ENCODE data around the gene PKIG. TPM values are rescaled to one million over a fixed set of nuclear protein-coding genes. Genes with fewer than 3 reads are reported as not detected.

PKIG gene
- polyA plus RNA-seq (2013): 48.5 TPM

GRCh38 chr20:44582311-44583025 lies at the start of gene PKIG:
Gene PKIG (plus strand): TSS chr20:44582579. CDS start chr20:44614557, 31,978 bp downstream.
- POLR2A ChIA-PET: no interaction called here

GRCh38 chr20:44532981-44533331 lies 49.4 kb upstream of the PKIG start:
- ChIA-PET POLR2A (interaction anchor here (1.0 kb wide), 1 partner anchor 10 kb away, joined by 3 read pairs; no protein-coding TSS in a partner anchor), CTCF (interaction anchor here (1.0 to 3.8 kb wide), 3 partner anchors 10 to 77 kb away, joined by 3 to 14 read pairs (median 4); no protein-coding TSS in a partner anchor)
- H3K36me3 ChIP-seq (ENCODE audit: control insufficient read depth in 4 of 4, insufficient read depth in 4 of 4, low read length in 3 of 4): no peaks in the 10 kb centered on the region
- 60% methylated on average over 2 of the region's 2 CpGs for WGBS (ENCODE audit: insufficient coverage)
- no peaks in the 10 kb centered on the region for H3K9me3 ChIP-seq (ENCODE audit: control extremely low read depth in 1 of 5, control insufficient read depth in 4 of 5, insufficient read depth in 2 of 5, low read depth in 1 of 5, low read length in 4 of 5)
- peak overlapping the region in 5 of 7 experiments; percentile 19 to 89 (median 76) for H3K4me3 ChIP-seq (ENCODE audit: control insufficient read depth in 1 of 7, extremely low read depth in 1 of 7, insufficient read depth in 4 of 7, low read depth in 2 of 7, low read length in 6 of 7)
- H3K27ac ChIP-seq (ENCODE audit: insufficient read depth in 1 of 2, low read depth in 1 of 2, low read length in 2 of 2, poor library complexity in 1 of 2, severe bottlenecking in 2 of 2): peak overlapping the region in 1 of 2 experiments; percentile 81
- peak in 2 of 3 donors; percentile 61 to 78 for DNase-seq
- peaks cover 0 to 38% (median 23%) of the 10 kb centered on the region in 4 experiments for H3K4me1 ChIP-seq (ENCODE audit: control extremely low read depth in 1 of 4, control insufficient read depth in 4 of 4, insufficient read depth in 4 of 4, low read length in 3 of 4)
- no peaks in the 10 kb centered on the region for H3K27me3 ChIP-seq (replicated peaks in 2 of 5; ENCODE audit: control insufficient read depth in 4 of 5, insufficient read depth in 5 of 5, low read length in 4 of 5)

More at GRCh38 chr20:44582311-44583025, at the start of gene PKIG:
- CTCF ChIA-PET: interaction anchor here (0.7 to 1.8 kb wide), 7 partner anchors 12 to 31 kb away, joined by 3 to 7 read pairs (median 5); no protein-coding TSS in a partner anchor
- Histone ChIP-seq H3K4me3 (ENCODE audit: control insufficient read depth in 1 of 7, extremely low read depth in 1 of 7, insufficient read depth in 4 of 7, low read depth in 2 of 7, low read length in 6 of 7) (peak within 1 kb of the TSS in 1 of 7 experiments; percentile 7), H3K4me1 (ENCODE audit: control extremely low read depth in 1 of 4, control insufficient read depth in 4 of 4, insufficient read depth in 4 of 4, low read length in 3 of 4) (peaks cover 15 to 39% (median 29%) of the 10 kb centered on the region in 4 experiments), H3K27ac (ENCODE audit: insufficient read depth in 1 of 2, low read depth in 1 of 2, low read length in 2 of 2, poor library complexity in 1 of 2, severe bottlenecking in 2 of 2) (peak within 1 kb of the TSS in 1 of 2 experiments; percentile 16), H3K36me3 (ENCODE audit: control insufficient read depth in 4 of 4, insufficient read depth in 4 of 4, low read length in 3 of 4) (no peaks in the 10 kb centered on the region), H3K9me3 (ENCODE audit: control extremely low read depth in 1 of 5, control insufficient read depth in 4 of 5, insufficient read depth in 2 of 5, low read depth in 1 of 5, low read length in 4 of 5) (no peaks in the 10 kb centered on the region), H3K27me3 (replicated peaks in 2 of 5; ENCODE audit: control insufficient read depth in 4 of 5, insufficient read depth in 5 of 5, low read length in 4 of 5) (no peaks in the 10 kb centered on the region)
- WGBS (ENCODE audit: insufficient coverage): 79% methylated on average over 3 of the region's 6 CpGs
- DNase-seq: peak in 1 of 3 donors; percentile 25

DNA sequence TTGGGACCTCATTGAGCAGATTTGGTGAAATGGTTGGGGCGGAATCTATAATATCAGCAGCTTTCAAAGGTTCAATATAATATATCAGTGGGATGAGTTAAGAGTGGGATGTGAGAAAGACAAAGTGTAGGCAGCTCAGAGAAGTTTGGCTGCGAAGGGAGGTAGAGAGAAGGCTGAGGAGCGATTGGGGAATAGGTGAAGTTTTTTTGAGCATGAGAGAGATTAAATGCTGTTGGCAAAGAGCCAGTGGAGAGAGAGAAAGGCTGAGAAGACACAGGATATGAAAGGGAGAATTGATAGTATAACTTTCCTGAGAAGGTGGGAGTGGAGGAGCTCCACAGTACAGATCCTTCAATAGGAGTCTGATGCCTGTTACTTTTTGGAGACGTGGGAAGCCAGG lies 48.5 kb upstream of the PKIG start:
- no peaks in the 10 kb centered on the region for H3K27me3 ChIP-seq (replicated peaks in 2 of 5; ENCODE audit: control insufficient read depth in 4 of 5, insufficient read depth in 5 of 5, low read length in 4 of 5)
- H3K4me1 ChIP-seq (ENCODE audit: control extremely low read depth in 1 of 4, control insufficient read depth in 4 of 4, insufficient read depth in 4 of 4, low read length in 3 of 4): peaks cover 0 to 38% (median 23%) of the 10 kb centered on the region in 4 experiments
- H3K36me3 ChIP-seq (ENCODE audit: control insufficient read depth in 4 of 4, insufficient read depth in 4 of 4, low read length in 3 of 4): no peaks in the 10 kb centered on the region
- 83% methylated on average over 4 of the region's 4 CpGs for WGBS (ENCODE audit: insufficient coverage)
- DNase-seq: peak in 2 of 3 donors; percentile 30 to 39
- no peaks in the 10 kb centered on the region for H3K9me3 ChIP-seq (ENCODE audit: control extremely low read depth in 1 of 5, control insufficient read depth in 4 of 5, insufficient read depth in 2 of 5, low read depth in 1 of 5, low read length in 4 of 5)
- POLR2A ChIA-PET: interaction anchor here (0.8 to 1.2 kb wide), 3 partner anchors 9 to 13 kb away, joined by 3 to 5 read pairs (median 5); no protein-coding TSS in a partner anchor
- H3K4me3 ChIP-seq (ENCODE audit: control insufficient read depth in 1 of 7, extremely low read depth in 1 of 7, insufficient read depth in 4 of 7, low read depth in 2 of 7, low read length in 6 of 7): no peak overlapping the region
- H3K27ac ChIP-seq (ENCODE audit: insufficient read depth in 1 of 2, low read depth in 1 of 2, low read length in 2 of 2, poor library complexity in 1 of 2, severe bottlenecking in 2 of 2): no peak overlapping the region
- CTCF ChIA-PET: interaction anchor here (0.9 to 3.8 kb wide), 4 partner anchors 13 to 76 kb away, joined by 3 to 14 read pairs (median 4); no protein-coding TSS in a partner anchor

DNA sequence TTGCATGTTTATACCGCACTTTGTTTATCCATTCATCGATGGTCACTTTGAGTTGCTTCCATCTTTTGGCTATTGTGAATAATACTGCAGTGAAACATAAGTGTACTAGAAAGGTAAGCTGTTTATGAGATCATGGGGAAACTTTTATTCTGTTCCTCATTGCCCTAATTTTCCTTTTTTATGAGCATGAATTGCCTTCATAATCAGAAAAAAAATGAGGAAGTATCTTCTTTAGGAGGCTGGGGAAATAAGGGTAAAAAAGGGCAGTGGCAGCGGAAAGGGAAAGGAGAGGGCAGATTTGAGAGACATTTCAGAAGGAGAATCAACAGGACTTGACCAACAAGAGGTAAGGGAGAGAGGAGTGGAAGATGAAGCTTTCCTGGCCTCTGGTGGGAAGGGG lies 46.2 kb upstream of the PKIG start:
- DNase-seq: peak in 1 of 3 donors; percentile 39
- WGBS (ENCODE audit: insufficient coverage): 83% methylated on average over 3 of the region's 3 CpGs
- Histone ChIP-seq H3K4me1 (ENCODE audit: control extremely low read depth in 1 of 4, control insufficient read depth in 4 of 4, insufficient read depth in 4 of 4, low read length in 3 of 4) (peaks cover 0 to 39% (median 22%) of the 10 kb centered on the region in 4 experiments), H3K36me3 (ENCODE audit: control insufficient read depth in 4 of 4, insufficient read depth in 4 of 4, low read length in 3 of 4) (no peaks in the 10 kb centered on the region), H3K27me3 (replicated peaks in 2 of 5; ENCODE audit: control insufficient read depth in 4 of 5, insufficient read depth in 5 of 5, low read length in 4 of 5) (no peaks in the 10 kb centered on the region), H3K9me3 (ENCODE audit: control extremely low read depth in 1 of 5, control insufficient read depth in 4 of 5, insufficient read depth in 2 of 5, low read depth in 1 of 5, low read length in 4 of 5) (no peaks in the 10 kb centered on the region), H3K4me3 (ENCODE audit: control insufficient read depth in 1 of 7, extremely low read depth in 1 of 7, insufficient read depth in 4 of 7, low read depth in 2 of 7, low read length in 6 of 7) (no peak overlapping the region), H3K27ac (ENCODE audit: insufficient read depth in 1 of 2, low read depth in 1 of 2, low read length in 2 of 2, poor library complexity in 1 of 2, severe bottlenecking in 2 of 2) (no peak overlapping the region)
- ChIA-PET POLR2A (no interaction called here), CTCF (interaction anchor here (1.1 to 3.8 kb wide), 4 partner anchors 14 to 74 kb away, joined by 3 to 14 read pairs (median 4); partner anchors contain the start of gene SERINC3)

- no peaks in the 10 kb centered on the region for H3K27me3 ChIP-seq (replicated peaks in 2 of 5; ENCODE audit: control insufficient read depth in 4 of 5, insufficient read depth in 5 of 5, low read length in 4 of 5)
- H3K9me3 ChIP-seq (ENCODE audit: control extremely low read depth in 1 of 5, control insufficient read depth in 4 of 5, insufficient read depth in 2 of 5, low read depth in 1 of 5, low read length in 4 of 5): no peaks in the 10 kb centered on the region
- no peak overlapping the region for H3K4me3 ChIP-seq (ENCODE audit: control insufficient read depth in 1 of 7, extremely low read depth in 1 of 7, insufficient read depth in 4 of 7, low read depth in 2 of 7, low read length in 6 of 7)
- no peak overlapping the region for H3K27ac ChIP-seq (ENCODE audit: insufficient read depth in 1 of 2, low read depth in 1 of 2, low read length in 2 of 2, poor library complexity in 1 of 2, severe bottlenecking in 2 of 2)
- WGBS (ENCODE audit: insufficient coverage): no CpG with 5 or more reads among the region's 1 CpG
- POLR2A ChIA-PET: no interaction called here
- H3K4me1 ChIP-seq (ENCODE audit: control extremely low read depth in 1 of 4, control insufficient read depth in 4 of 4, insufficient read depth in 4 of 4, low read length in 3 of 4): peaks cover 0 to 41% (median 17%) of the 10 kb centered on the region in 4 experiments
- DNase-seq: no peak
- no peaks in the 10 kb centered on the region for H3K36me3 ChIP-seq (ENCODE audit: control insufficient read depth in 4 of 4, insufficient read depth in 4 of 4, low read length in 3 of 4)
- CTCF ChIA-PET: interaction anchor here (0.7 to 2.4 kb wide), 4 partner anchors 14 to 72 kb away, joined by 3 to 20 read pairs (median 4); no protein-coding TSS in a partner anchor
Observed at GRCh38 chr20:44537993-44538392, 44.4 kb upstream of the PKIG start.

DNA sequence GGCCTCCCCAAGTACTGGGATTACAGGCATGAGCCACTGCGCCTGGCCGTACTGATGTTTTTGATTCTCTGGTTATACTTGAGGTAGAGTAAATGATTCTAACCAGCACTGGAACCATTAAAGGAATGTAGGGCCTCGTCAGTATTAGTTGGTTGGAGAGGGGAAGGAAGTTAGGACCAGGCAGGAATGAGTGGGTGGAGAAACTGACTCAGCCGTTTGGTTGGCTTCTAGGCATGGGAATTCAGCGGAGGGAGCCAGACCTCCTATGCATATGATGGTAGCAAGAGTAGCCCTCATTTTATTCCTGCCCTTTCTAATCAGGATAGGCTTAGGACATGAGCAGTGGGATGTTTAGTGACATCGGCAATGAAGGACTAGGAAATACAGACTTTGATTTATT lies 41.5 kb upstream of the PKIG start:
- Histone ChIP-seq H3K27ac (ENCODE audit: insufficient read depth in 1 of 2, low read depth in 1 of 2, low read length in 2 of 2, poor library complexity in 1 of 2, severe bottlenecking in 2 of 2) (no peak overlapping the region), H3K4me3 (ENCODE audit: control insufficient read depth in 1 of 7, extremely low read depth in 1 of 7, insufficient read depth in 4 of 7, low read depth in 2 of 7, low read length in 6 of 7) (no peak overlapping the region), H3K9me3 (ENCODE audit: control extremely low read depth in 1 of 5, control insufficient read depth in 4 of 5, insufficient read depth in 2 of 5, low read depth in 1 of 5, low read length in 4 of 5) (no peaks in the 10 kb centered on the region), H3K27me3 (replicated peaks in 2 of 5; ENCODE audit: control insufficient read depth in 4 of 5, insufficient read depth in 5 of 5, low read length in 4 of 5) (no peaks in the 10 kb centered on the region), H3K4me1 (ENCODE audit: control extremely low read depth in 1 of 4, control insufficient read depth in 4 of 4, insufficient read depth in 4 of 4, low read length in 3 of 4) (peaks cover 2 to 50% (median 33%) of the 10 kb centered on the region in 4 experiments), H3K36me3 (ENCODE audit: control insufficient read depth in 4 of 4, insufficient read depth in 4 of 4, low read length in 3 of 4) (no peaks in the 10 kb centered on the region)
- POLR2A ChIA-PET: interaction anchor here (0.6 kb wide), 2 partner anchors 9 to 29 kb away, joined by 3 to 4 read pairs; no protein-coding TSS in a partner anchor
- WGBS (ENCODE audit: insufficient coverage): 61% methylated on average over 6 of the region's 6 CpGs
- CTCF ChIA-PET: interaction anchor here (0.6 to 2.1 kb wide), 2 partner anchors 68 to 167 kb away, joined by 4 to 5 read pairs; no protein-coding TSS in a partner anchor
- no peak for DNase-seq
